HepG2 (cell line): Measurements from ENCODE around the gene UNC5CL. TPM values are rescaled to one million over a fixed set of nuclear protein-coding genes. Genes with fewer than 3 reads are reported as not detected.

Experiments used
- GATA4 ChIP-seq: sonication (generic); IDR thresholded peaks from 2 replicates; pipeline ENCODE4 v1.6.1; 2016; ENCODE audit warnings: antibody characterized with exemption, low read depth, borderline replicate concordance
- MLX ChIP-seq: IDR thresholded peaks from 2 replicates; pipeline ENCODE4 v1.6.1; 2016
- REPIN1 ChIP-seq: sonication (generic); formaldehyde crosslinking; IDR thresholded peaks from 2 replicates; pipeline ENCODE4 v1.8.0; 2022; ENCODE audit warnings: missing genetic modification reagents, low read depth, mild to moderate bottlenecking, borderline replicate concordance
- RFX3 ChIP-seq: IDR thresholded peaks from 2 replicates; pipeline ENCODE4 v1.6.1; 2016; ENCODE audit warnings: missing biosample characterization, missing genetic modification reagents
- THAP8 ChIP-seq: sonication (generic); formaldehyde crosslinking; IDR thresholded peaks from 2 replicates; pipeline ENCODE4 v1.5.1; 2020; ENCODE audit warnings: missing genetic modification reagents, mild to moderate bottlenecking, borderline replicate concordance
- ZC3H4 ChIP-seq: sonication (generic); formaldehyde crosslinking; IDR thresholded peaks from 2 replicates; pipeline ENCODE4 v1.4.0; 2020; ENCODE audit warnings: missing genetic modification reagents, borderline replicate concordance
- ZNF230 ChIP-seq: sonication (generic); formaldehyde crosslinking; IDR thresholded peaks from 2 replicates; pipeline ENCODE4 v1.4.0; 2020; ENCODE audit warnings: mild to moderate bottlenecking, missing genetic modification reagents
- ZNF333 ChIP-seq: sonication (generic); formaldehyde crosslinking; IDR thresholded peaks from 2 replicates; pipeline ENCODE4 v1.4.0; 2020; ENCODE audit warnings: mild to moderate bottlenecking, missing genetic modification reagents, borderline replicate concordance
- ZNF501 ChIP-seq: sonication (generic); formaldehyde crosslinking; IDR thresholded peaks from 2 replicates; pipeline ENCODE4 v1.5.1; 2020; ENCODE audit warnings: mild to moderate bottlenecking, moderate library complexity, missing genetic modification reagents
- ZNF562 ChIP-seq: sonication (generic); formaldehyde crosslinking; IDR thresholded peaks from 2 replicates; pipeline ENCODE4 v1.8.0; 2022; ENCODE audit warnings: missing genetic modification reagents, borderline replicate concordance
- ZNF619 ChIP-seq: sonication (generic); formaldehyde crosslinking; IDR thresholded peaks from 2 replicates; pipeline ENCODE4 v1.4.0; 2020; ENCODE audit warnings: mild to moderate bottlenecking, missing genetic modification reagents
- ZNF646 ChIP-seq: sonication (generic); formaldehyde crosslinking; IDR thresholded peaks from 2 replicates; pipeline ENCODE4 v1.9.0; 2021; ENCODE audit warnings: mild to moderate bottlenecking, missing genetic modification reagents
- ZNF749 ChIP-seq: sonication (generic); formaldehyde crosslinking; IDR thresholded peaks from 2 replicates; pipeline ENCODE4 v1.8.0; 2022; ENCODE audit warnings: mild to moderate bottlenecking, missing genetic modification reagents, moderate library complexity, borderline replicate concordance
- ZNF777 ChIP-seq: sonication (generic); formaldehyde crosslinking; IDR thresholded peaks from 2 replicates; pipeline ENCODE4 v1.4.0; 2020; ENCODE audit warnings: missing genetic modification reagents
- polyA plus RNA-seq, 8 experiments: library from polyadenylated mRNA; depleted of rRNA in 3 of 8; stranded (reverse) in 7 of 8; unstranded in 1 of 8; fragments of >200 nt; fragmentation: Illumina TruSeq in 4 of 8; extraction: Trizol in 4 of 8; gene quantifications; 2 replicates each; pipeline versions ENCODE4 v1.2.1 to v1.2.3, GENCODE V29; 2011 to 2016; ENCODE audit warnings: low read depth in 4 of 8, missing spikeins in 1 of 8, mixed read lengths in 1 of 8; ENCODE audit not compliant: insufficient read depth in 1 of 8
- total RNA-seq, 5 experiments: library from RNA; depleted of rRNA; stranded (reverse); fragments of >200 nt; fragmentation: Illumina TruSeq; extraction: Trizol; gene quantifications; 2 replicates each; pipeline ENCODE4 v1.2.3, GENCODE V29; 2016; ENCODE audit warnings: low read depth in 1 of 5
- TF ChIP-seq, protein P1 (sequence below): sonication (generic); formaldehyde crosslinking; IDR thresholded peaks from 2 replicates; pipeline ENCODE4 v1.5.0; 2020; ENCODE audit warnings: missing genetic modification reagents, mild to moderate bottlenecking, borderline replicate concordance
- TF ChIP-seq, protein P2 (sequence below): sonication (generic); formaldehyde crosslinking; IDR thresholded peaks from 2 replicates; pipeline ENCODE4 v1.5.0; 2020; ENCODE audit warnings: mild to moderate bottlenecking, missing genetic modification reagents

UNC5CL gene
- total and polyA plus RNA-seq, 2 of the 13 experiments (the other 11 are each of a cell fraction or from before 2014, with no cell fraction given), result 2.4 to 2.5 TPM

DNA sequence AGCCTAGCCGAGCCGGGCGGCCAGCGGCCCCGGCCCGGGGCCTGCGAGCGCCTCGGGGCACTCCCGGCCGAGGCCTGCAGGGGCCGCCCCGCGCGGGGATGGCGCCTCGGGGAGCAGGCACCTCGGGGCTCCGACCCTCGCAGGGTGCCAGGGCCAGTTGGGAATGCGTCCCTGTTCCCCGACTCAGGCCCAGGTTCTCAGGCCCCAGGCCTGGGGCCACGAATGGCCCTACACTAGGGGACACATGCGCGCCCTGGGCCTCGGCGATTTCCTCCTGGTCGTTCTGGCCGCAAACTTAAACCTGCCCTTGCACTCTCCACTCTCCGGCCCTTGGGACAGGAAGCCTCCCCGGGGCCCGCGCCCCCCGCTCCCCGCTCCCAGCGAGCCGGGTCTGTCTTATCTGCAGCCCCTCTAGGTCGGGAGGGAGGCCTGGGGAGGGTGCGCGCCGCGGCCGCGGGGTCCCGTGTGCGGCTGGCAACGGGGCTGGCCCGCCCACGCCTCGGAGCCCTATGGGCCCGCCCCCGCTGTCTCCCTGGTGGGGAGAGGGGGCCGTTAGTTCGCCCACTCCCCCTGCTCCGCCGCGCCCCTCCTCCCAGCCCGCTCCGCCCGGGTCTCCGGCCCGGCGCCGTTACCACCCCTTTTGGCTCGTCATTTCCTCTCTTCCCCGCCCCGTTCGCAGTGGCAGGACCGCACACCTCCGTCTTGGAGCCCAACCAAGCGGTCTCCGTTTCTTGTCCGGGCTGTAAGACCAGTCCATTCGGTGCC, 34.4 kb upstream of the UNC5CL start (continued):
- TF ChIP-seq, protein P1, sequence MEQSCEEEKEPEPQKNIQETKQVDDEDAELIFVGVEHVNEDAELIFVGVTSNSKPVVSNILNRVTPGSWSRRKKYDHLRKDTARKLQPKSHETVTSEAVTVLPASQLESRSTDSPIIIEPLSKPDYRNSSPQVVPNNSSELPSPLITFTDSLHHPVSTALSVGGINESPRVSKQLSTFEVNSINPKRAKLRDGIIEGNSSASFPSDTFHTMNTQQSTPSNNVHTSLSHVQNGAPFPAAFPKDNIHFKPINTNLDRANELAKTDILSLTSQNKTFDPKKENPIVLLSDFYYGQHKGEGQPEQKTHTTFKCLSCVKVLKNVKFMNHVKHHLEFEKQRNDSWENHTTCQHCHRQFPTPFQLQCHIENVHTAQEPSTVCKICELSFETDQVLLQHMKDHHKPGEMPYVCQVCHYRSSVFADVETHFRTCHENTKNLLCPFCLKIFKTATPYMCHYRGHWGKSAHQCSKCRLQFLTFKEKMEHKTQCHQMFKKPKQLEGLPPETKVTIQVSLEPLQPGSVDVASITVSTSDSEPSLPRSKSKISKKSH (CRISPR knock-in tag), result peak; percentile 64; the same call in 1 of the 2 replicates
- peak; percentile 53; the same call in 1 of the 2 replicates for TF ChIP-seq ZNF619 (CRISPR knock-in tag)
- TF ChIP-seq GATA4, result no peak; the same call in 1 of the 2 replicates
- no peak for TF ChIP-seq RFX3 (CRISPR knock-in tag)
- peak; percentile 23; the same call in 1 of the 2 replicates for TF ChIP-seq ZNF333 (CRISPR knock-in tag)
- no peak for TF ChIP-seq THAP8 (CRISPR knock-in tag)
- no peak; the same call in none of the 2 replicates for TF ChIP-seq ZNF777 (CRISPR knock-in tag)
- no peak for TF ChIP-seq ZNF646 (CRISPR knock-in tag)
- TF ChIP-seq, protein P2, sequence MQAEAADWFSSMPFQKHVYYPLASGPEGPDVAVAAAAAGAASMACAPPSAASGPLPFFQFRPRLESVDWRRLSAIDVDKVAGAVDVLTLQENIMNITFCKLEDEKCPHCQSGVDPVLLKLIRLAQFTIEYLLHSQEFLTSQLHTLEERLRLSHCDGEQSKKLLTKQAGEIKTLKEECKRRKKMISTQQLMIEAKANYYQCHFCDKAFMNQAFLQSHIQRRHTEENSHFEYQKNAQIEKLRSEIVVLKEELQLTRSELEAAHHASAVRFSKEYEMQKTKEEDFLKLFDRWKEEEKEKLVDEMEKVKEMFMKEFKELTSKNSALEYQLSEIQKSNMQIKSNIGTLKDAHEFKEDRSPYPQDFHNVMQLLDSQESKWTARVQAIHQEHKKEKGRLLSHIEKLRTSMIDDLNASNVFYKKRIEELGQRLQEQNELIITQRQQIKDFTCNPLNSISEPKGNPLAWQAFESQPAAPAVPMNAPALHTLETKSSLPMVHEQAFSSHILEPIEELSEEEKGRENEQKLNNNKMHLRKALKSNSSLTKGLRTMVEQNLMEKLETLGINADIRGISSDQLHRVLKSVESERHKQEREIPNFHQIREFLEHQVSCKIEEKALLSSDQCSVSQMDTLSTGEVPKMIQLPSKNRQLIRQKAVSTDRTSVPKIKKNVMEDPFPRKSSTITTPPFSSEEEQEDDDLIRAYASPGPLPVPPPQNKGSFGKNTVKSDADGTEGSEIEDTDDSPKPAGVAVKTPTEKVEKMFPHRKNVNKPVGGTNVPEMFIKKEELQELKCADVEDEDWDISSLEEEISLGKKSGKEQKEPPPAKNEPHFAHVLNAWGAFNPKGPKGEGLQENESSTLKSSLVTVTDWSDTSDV (CRISPR knock-in tag), result no peak; the same call in 1 of the 2 replicates
- TF ChIP-seq ZNF562, result no peak
- TF ChIP-seq ZC3H4 (CRISPR knock-in tag), result 0 out of 2 replicates have a peak, but pooled peaks have one; percentile 59
- no peak for TF ChIP-seq MLX (CRISPR knock-in tag)
- TF ChIP-seq REPIN1 (CRISPR knock-in tag), result 0 out of 2 replicates have a peak, but pooled peaks have one; percentile 43
- 0 out of 2 replicates have a peak, but pooled peaks have one; percentile 2 for TF ChIP-seq ZNF501
- no peak for TF ChIP-seq ZNF230 (CRISPR knock-in tag)
- no peak for TF ChIP-seq ZNF749 (CRISPR knock-in tag)
